Stimulated activated CD8-positive, alpha-beta memory T cell treated with anti-CD3 and anti-CD28 coated beads, Interleukin-4, amount 100 ng/mL, for 4 hours (primary cell): ENCODE measurements around the gene PKD1L1.

Source experiments
- DNase-seq, 2 donors: peaks; one replicate each; pipeline ENCODE4 v3.0.0-alpha.2; 2020; ENCODE audit warnings: low read depth in 2 of 2, low spot score in 1 of 2

Gene PKD1L1

DNA sequence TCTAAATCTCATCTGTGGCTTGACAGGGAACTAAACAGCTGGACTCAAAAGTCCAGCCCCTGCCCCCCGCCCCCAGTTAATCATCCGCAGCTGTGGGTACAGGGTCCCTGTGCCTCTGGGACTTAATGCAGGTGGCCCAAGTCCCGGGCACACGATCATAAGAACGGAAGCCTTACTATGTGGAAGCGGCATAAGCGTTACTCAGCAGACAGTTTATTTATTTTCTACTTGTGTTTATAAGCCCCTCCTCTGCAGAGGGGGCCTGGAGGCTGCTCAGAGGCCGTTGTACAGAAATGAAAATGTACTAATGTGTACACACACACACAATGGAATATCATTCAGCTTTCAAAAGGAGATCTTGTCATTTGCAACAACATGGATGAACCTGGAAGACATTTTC, 208.4 kb downstream of the PKD1L1 start:
- DNase-seq: no peak

DNA sequence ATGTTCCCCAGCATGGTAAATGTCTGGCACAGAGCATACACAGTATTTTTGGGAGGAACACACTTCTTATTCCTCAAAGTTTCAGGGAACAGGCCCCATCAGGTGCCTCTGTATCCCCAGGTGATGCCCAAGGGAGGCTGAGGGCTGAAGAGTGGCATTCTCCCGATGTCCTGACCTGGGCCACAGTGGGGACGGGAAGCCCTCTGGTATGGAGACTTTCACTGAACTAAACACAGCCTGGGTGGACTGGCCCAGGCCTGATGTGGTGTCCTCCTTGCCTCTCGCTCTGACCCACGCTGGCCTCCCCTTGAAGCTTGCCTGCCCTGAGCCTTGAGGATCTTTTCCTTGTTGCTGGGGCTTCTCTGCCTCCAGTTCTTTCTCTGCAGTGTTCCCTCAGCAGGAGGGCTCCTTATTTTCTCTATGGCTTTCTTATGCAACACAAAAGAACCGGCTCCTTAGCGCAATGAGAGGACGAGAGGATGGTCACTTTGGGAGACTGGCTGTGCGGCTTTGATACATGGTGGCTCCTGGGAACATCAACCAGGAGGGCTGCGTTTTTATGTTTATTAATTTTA, 208.9 kb downstream of the PKD1L1 start:
- DNase-seq: no peak

DNA sequence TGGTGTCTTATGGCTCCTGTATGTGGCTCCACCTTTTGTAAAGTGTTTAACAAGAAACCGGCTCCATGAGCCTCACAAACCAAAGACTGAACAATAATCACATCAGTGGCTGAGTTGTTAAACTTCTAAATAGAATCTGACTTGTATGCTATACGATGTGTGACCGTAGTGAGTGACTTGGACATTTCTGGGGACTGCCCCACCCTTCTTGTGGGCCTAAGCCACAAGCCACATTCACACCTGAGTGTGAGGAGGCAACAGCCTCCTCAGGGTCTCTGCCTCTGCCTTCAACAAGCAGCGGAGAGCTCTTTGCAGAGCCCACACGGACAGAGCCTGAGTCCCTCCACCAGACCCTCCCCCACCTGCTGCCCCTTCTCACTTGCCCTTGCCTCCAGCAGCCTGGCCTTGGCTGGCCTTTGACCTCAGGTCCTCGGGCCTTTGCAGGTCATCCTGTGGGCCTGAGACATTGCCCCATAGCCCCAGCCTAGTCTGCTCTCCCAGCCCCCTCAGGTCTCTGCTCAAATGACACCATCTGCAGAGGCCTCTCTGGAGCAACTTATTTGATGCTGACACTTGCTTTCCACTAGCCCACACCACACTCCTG, 209.6 kb downstream of the PKD1L1 start:
- no peak for DNase-seq

DNA sequence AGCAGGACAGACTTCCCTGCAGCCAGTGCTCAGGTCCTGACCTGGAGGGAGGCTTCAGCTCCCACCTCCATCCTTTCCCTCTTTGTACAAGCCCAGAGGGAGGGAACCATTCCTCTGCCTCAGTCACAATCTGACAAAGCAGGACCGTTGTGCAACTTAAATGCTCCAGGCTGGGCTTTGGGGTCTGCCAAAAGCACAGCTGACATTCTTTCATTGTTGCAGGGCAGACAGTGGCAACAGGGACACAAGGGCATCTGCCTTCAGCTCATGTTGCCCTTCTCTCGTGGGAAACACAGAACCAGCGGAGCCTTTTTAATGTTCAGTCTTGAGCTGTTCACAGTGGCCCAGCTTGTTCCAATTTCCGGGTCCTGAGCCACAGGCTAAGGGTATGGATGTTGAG, 210.7 kb downstream of the PKD1L1 start:
- DNase-seq: no peak

DNA sequence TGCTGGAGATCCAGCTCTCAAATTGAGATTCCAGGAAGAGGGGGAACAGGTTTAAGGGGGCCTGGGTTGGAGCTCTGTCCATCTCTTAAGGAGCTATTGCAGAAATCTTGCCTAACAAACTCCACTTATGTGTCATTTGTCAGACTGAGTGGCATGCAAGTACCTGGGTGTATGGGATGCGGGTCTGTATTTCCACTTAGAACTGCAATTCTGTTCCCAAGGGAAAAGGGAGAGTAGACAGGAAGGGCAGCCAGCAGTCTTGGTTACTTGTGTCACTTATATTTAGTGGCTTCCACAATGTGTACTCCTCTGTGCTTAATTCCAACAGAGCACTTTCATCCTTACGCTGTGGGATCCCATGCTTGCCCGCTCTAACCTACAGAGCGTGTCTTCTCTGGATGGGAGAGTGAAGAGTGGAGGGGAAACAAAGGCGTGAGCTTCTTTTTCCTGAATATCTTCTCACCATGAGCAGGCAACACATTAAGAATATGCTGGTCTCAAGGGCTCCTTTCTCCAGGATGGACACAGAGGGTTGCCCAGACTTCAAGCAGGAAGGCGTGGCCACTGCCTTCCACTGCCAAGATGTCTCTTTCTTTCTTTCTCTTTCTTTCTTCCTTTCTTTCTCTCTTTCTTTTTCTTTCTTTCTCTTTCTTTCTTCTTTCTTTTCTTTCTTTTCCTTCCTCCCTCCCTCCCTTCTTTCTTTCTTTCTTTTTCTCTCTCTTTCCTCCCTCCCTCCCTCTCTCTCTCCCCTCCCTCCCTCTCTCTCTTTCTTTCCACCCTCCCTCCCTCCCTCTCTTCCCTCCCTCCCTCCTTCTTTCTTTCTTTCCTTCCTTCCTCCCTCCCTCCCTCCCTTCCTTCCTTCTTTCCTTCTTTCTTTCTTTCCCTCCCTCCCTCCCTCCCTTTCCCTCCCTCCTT, 212.6 kb downstream of the PKD1L1 start:
- DNase-seq: no peak

DNA sequence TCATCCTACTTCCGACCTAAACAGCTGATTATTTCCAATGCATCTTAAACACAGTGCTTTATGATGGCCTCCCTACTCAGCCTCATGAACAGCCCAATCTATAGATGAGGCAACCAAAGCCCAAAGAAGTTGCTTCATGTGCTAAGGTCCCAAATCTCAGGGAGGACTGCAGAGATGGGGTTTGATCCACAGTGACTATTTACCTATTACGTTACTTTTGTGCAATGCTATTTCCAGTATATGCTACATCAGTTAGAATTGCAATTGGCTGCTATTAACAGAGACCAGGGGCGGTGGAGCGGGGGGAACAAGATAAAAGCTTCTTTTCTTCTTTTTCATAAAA, 213.3 kb downstream of the PKD1L1 start:
- DNase-seq: no peak

DNA sequence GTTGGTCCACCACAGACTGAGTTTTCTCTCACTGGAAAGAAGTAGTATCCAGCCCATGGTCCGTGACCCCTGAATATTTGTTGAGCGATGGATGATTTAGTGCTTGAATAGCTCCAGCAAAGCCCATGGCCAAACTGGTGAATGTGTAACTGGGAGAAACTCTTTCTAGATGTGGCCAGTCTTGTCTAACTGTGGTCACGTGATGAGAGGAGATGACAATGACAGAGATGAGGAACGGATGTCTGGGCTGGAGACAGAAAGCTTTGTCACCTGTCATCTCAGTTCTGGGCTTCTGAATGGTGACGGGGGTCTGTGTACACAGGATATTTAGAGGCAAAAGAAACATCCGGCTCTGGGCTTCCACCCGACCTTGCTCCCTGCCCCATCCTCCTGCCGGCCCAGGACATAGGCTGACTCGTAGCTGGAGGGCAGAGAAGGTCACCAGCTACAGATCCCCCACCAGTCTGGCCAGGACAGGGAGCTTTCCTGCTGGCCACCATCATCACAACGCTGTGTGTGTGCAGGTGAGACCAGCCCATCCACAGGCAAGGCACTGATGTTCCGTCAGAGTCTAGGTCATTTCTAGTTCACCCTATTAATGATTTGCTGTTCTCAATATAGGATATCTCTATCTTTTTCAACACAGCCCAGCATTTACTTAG, 213.8 kb downstream of the PKD1L1 start:
- no peak for DNase-seq

DNA sequence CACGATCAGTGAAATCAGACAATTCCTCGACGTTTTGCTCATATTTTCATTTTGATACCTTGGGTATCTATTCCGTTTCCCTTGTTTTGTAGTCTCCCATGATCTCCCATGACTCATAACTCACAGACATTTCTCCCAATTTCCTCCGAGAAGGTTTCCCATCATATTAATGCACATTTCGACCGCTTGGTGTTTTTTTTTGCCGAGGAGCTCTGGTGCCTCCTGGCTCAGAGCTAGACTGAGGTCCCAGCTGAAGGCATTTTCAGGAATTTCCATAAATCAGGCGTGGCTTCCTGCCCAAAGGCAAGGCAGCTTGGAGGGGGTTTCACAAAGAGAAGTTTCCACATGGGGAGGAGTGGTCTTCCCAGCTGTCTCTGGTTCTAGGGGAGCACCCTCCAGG, 218.1 kb downstream of the PKD1L1 start:
- DNase-seq: no peak

DNA sequence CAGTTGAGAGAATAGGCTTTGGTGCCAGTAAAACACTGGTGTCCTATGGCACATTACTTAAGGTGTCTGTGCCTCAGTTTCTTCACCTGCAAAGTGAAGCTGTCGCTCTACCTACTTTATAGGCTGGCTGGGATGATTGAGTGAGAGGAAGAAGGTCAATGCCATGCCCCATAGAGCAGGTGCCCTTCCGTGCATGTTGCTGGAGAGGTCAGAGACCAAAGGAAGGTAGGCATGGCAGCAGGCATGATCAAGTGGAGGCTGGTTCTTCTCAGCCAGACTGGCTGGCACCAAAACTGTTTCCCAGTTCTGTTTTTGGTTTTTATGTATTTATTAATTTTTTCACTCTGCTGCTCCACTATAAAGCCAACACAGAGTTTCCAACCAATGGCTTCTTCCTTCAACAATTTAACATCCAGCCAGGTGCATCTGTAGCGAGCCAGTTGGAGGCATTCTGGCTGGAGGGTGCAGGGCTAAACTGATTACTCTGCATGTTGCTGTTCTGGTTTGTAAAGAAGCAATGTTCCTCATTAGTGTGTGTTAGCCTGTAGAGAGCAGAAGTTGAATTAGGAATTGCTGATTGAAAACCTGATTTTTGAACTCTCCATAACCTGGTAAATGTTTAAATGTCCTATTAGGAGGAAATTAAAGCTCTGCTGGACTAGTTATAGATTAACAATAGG, 222.1 kb downstream of the PKD1L1 start:
- DNase-seq: no peak

DNA sequence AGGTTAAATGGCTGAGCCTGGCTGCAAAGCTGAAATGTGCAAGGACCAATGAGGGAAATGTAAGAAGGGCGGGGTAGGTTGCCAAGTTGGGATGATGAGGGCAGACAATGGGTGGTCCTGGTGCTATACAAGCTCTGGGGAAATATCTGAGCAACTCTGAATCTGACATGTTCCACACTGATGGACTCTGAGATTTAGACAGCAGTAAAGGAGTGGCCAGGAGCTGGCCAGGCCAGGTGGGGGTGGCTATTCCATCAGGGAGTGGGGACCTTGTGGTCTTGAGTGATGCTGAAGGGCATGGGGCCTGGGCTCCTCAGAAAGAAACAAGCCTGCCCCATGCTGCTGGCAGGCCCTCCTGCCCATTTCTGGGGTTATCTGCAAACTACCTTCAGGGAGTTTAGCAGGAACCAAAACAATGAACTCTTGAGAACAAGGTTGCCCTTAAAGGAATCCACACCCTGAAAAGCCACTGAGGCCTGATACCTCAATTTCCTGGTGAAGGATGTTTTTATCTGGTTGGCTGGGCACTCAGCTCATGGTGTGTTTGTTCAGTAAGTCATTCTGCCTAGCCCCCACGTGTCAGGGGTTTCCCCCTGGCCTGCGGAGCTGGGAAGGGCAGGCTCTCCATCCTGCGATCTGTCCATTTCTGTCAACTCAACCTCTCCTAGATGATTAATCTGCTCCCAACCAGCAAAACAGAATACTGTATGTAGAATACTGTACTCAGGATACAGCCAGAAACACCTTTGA, 223.1 kb downstream of the PKD1L1 start:
- no peak for DNase-seq
